ENCODE measurements around the gene RNF128. TPM values are rescaled to one million over a fixed set of nuclear protein-coding genes. Genes with fewer than 3 reads are reported as not detected.

Gene RNF128
- total and polyA plus RNA-seq, 10 of the 15 experiments (the other 5 are each of a cell fraction or from before 2014, with no cell fraction given) = 0.10 TPM; not detected in 9

DNA sequence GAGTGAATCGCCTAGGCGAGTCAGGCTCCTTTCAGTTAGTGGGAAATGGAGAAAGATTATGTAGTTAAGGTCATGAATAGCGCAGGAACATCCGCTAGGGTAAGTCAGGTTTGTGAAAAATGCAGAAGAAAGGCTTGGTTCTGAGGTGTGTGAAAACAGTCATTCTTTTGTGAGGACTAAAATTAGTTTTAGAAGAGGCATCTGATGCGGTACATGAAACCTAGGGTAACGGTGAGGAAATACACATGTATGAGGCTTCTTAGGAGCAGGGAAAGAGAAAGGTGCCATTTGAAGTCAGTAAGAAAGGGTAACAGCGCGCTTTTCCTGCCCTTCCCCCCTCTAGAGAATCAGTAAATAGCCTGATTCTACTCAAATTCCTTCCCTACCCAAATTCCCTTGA lies 570 bp upstream of the RNF128 start (continued):
- TF ChIP-seq ZNF592 (IDR thresholded peaks at IDR 0.05) = no peak
- no peak for TF ChIP-seq PML (IDR thresholded peaks at IDR 0.05; ENCODE audit: low read length)
- TF ChIP-seq EP300 (IDR thresholded peaks at IDR 0.05; ENCODE audit: borderline replicate concordance in 1 of 2, control insufficient read depth in 1 of 2, low read depth in 2 of 2, low read length in 2 of 2) = no peak
- no peak for TF ChIP-seq TCF7 (IDR thresholded peaks at IDR 0.05; ENCODE audit: borderline replicate concordance)
- TF ChIP-seq, protein P1, sequence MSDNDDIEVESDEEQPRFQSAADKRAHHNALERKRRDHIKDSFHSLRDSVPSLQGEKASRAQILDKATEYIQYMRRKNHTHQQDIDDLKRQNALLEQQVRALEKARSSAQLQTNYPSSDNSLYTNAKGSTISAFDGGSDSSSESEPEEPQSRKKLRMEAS (IDR thresholded peaks at IDR 0.05; ENCODE audit: low read depth, low read length) = no peak
- TF ChIP-seq LARP7 (IDR thresholded peaks at IDR 0.05) = no peak
- TF ChIP-seq, protein P2, sequence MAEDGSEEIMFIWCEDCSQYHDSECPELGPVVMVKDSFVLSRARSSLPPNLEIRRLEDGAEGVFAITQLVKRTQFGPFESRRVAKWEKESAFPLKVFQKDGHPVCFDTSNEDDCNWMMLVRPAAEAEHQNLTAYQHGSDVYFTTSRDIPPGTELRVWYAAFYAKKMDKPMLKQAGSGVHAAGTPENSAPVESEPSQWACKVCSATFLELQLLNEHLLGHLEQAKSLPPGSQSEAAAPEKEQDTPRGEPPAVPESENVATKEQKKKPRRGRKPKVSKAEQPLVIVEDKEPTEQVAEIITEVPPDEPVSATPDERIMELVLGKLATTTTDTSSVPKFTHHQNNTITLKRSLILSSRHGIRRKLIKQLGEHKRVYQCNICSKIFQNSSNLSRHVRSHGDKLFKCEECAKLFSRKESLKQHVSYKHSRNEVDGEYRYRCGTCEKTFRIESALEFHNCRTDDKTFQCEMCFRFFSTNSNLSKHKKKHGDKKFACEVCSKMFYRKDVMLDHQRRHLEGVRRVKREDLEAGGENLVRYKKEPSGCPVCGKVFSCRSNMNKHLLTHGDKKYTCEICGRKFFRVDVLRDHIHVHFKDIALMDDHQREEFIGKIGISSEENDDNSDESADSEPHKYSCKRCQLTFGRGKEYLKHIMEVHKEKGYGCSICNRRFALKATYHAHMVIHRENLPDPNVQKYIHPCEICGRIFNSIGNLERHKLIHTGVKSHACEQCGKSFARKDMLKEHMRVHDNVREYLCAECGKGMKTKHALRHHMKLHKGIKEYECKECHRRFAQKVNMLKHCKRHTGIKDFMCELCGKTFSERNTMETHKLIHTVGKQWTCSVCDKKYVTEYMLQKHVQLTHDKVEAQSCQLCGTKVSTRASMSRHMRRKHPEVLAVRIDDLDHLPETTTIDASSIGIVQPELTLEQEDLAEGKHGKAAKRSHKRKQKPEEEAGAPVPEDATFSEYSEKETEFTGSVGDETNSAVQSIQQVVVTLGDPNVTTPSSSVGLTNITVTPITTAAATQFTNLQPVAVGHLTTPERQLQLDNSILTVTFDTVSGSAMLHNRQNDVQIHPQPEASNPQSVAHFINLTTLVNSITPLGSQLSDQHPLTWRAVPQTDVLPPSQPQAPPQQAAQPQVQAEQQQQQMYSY (CRISPR knock-in tag; IDR thresholded peaks at IDR 0.05) = no peak
- no peak for TF ChIP-seq BCL11A (IDR thresholded peaks at IDR 0.05; ENCODE audit: low read depth, low read length)
- no peak for TF ChIP-seq GABPA (IDR thresholded peaks at IDR 0.05; ENCODE audit: low read depth)
- no peak for TF ChIP-seq NR2F1 (conservative IDR thresholded peaks at IDR 0.05)
- TF ChIP-seq MYB (IDR thresholded peaks at IDR 0.05; ENCODE audit: borderline replicate concordance, low read depth, low read length) = no peak
- TF ChIP-seq, protein P3, sequence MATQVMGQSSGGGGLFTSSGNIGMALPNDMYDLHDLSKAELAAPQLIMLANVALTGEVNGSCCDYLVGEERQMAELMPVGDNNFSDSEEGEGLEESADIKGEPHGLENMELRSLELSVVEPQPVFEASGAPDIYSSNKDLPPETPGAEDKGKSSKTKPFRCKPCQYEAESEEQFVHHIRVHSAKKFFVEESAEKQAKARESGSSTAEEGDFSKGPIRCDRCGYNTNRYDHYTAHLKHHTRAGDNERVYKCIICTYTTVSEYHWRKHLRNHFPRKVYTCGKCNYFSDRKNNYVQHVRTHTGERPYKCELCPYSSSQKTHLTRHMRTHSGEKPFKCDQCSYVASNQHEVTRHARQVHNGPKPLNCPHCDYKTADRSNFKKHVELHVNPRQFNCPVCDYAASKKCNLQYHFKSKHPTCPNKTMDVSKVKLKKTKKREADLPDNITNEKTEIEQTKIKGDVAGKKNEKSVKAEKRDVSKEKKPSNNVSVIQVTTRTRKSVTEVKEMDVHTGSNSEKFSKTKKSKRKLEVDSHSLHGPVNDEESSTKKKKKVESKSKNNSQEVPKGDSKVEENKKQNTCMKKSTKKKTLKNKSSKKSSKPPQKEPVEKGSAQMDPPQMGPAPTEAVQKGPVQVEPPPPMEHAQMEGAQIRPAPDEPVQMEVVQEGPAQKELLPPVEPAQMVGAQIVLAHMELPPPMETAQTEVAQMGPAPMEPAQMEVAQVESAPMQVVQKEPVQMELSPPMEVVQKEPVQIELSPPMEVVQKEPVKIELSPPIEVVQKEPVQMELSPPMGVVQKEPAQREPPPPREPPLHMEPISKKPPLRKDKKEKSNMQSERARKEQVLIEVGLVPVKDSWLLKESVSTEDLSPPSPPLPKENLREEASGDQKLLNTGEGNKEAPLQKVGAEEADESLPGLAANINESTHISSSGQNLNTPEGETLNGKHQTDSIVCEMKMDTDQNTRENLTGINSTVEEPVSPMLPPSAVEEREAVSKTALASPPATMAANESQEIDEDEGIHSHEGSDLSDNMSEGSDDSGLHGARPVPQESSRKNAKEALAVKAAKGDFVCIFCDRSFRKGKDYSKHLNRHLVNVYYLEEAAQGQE (IDR thresholded peaks at IDR 0.05; ENCODE audit: low read depth, low read length) = no peak

Measured in GM12878 (cell line).